ENCODE results near the gene FAM114A2. TPM values are rescaled to one million over a fixed set of nuclear protein-coding genes. Genes with fewer than 3 reads are reported as not detected.

The FAM114A2 gene
- total and polyA plus RNA-seq, 4 donors = 11.3 to 47.7 (median 28.9) TPM

DNA sequence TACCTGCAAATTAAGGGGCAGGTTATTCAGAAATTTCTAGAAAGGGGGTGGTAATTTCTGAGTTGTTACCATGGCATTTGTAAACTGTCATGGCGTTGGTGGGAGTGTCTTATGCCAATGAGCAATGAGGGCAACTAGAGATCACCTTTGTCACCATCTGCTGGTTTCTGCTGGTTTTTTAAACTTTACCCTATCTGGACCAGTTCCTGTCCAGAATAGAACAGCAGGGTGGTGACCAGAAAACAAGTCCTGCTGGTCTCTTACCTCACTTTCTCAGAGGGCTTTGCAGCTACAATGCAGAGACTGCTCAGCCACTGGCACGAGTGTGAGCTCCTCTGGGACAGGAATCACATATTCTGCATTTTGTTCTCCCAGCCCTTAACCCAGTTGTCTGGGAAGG, 51.4 kb downstream of the FAM114A2 start:
- intact Hi-C loops (cut with DNase I) = no loop called here
- H3K9me3 ChIP-seq (ENCODE audit: control insufficient read depth, low read length) = no peaks in the 10 kb centered on the region
- H3K27ac ChIP-seq (ENCODE audit: low read depth in 1 of 2, low read length in 2 of 2) = no peak overlapping the region
- DNase-seq = no peak
- H3K36me3 ChIP-seq (ENCODE audit: control insufficient read depth in 1 of 2, insufficient read depth in 2 of 2, low read length in 1 of 2) = peaks cover 0 to 1% of the 10 kb centered on the region in 2 donors
- H3K27me3 ChIP-seq (ENCODE audit: control insufficient read depth in 1 of 2, insufficient read depth in 2 of 2, low read length in 1 of 2) = no peaks in the 10 kb centered on the region
- H3K4me3 ChIP-seq (ENCODE audit: low read length in 2 of 2) = no peak overlapping the region
- WGBS, 2 donors = 81 to 87% methylated on average over 2 of the region's 2 CpGs
- no peaks in the 10 kb centered on the region for H3K4me1 ChIP-seq (ENCODE audit: control insufficient read depth in 1 of 2, insufficient read depth in 2 of 2, low read length in 2 of 2)
- no peak for ATAC-seq (ENCODE audit: low FRiP score)

DNA sequence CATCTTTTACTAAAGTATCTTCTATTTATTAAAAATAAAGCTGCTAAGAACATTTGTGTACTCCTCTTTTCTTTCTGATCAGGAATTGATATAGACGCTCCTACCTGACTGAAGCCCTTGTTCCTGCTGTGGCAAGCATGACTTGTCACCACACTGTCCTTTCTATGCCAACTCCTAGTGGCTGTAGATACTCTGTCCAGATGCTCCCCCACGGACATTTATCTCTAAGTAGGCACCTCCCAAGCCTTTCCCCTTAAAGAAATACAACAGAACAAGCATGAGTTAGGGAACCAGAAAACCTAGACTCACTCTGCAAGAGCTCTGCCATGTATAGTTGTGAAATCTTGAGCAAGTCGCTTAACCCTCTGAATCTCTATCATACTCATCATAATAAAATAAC, 53.2 kb downstream of the FAM114A2 start:
- Histone ChIP-seq H3K9me3 (ENCODE audit: control insufficient read depth, low read length) (no peaks in the 10 kb centered on the region), H3K4me1 (ENCODE audit: control insufficient read depth in 1 of 2, insufficient read depth in 2 of 2, low read length in 2 of 2) (no peaks in the 10 kb centered on the region), H3K27me3 (ENCODE audit: control insufficient read depth in 1 of 2, insufficient read depth in 2 of 2, low read length in 1 of 2) (no peaks in the 10 kb centered on the region), H3K27ac (ENCODE audit: low read depth in 1 of 2, low read length in 2 of 2) (no peak overlapping the region), H3K36me3 (ENCODE audit: control insufficient read depth in 1 of 2, insufficient read depth in 2 of 2, low read length in 1 of 2) (peaks cover 0 to 1% of the 10 kb centered on the region in 2 donors), H3K4me3 (ENCODE audit: low read length in 2 of 2) (no peak overlapping the region)
- 72 to 73% methylated on average over 3 of the region's 3 CpGs for WGBS, 2 donors
- ATAC-seq (ENCODE audit: low FRiP score) = no peak
- intact Hi-C loops (cut with DNase I) = no loop called here
- DNase-seq = no peak

DNA sequence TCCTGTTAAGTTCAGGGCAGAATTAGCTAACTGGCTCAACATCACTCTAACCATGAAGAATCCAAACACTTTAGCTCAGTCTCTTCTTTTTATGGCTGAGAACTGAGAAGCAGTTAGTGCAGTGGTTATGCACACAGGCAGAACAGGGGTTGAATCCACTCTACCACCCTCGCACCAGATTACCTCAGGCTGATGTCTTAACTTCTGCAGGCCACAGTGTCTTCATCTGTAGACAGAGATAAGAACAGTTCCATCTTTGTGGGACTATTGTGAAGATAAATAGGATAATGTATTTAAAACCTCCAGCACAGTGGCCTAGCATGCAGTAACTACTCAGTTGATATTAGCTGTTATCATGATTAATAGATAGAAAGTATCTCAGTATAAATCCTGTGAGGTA, 54.8 kb downstream of the FAM114A2 start:
- no peak overlapping the region for H3K4me3 ChIP-seq (ENCODE audit: low read length in 2 of 2)
- no peak for ATAC-seq (ENCODE audit: low FRiP score)
- H3K9me3 ChIP-seq (ENCODE audit: control insufficient read depth, low read length) = no peaks in the 10 kb centered on the region
- H3K27me3 ChIP-seq (ENCODE audit: control insufficient read depth in 1 of 2, insufficient read depth in 2 of 2, low read length in 1 of 2) = no peaks in the 10 kb centered on the region
- intact Hi-C loops (cut with DNase I) = no loop called here
- H3K36me3 ChIP-seq (ENCODE audit: control insufficient read depth in 1 of 2, insufficient read depth in 2 of 2, low read length in 1 of 2) = peaks cover 0 to 1% of the 10 kb centered on the region in 2 donors
- H3K27ac ChIP-seq (ENCODE audit: low read depth in 1 of 2, low read length in 2 of 2) = no peak overlapping the region
- no peak for DNase-seq
- 85 to 92% methylated on average over 1 of the region's 1 CpG for WGBS, 2 donors
- no peaks in the 10 kb centered on the region for H3K4me1 ChIP-seq (ENCODE audit: control insufficient read depth in 1 of 2, insufficient read depth in 2 of 2, low read length in 2 of 2)

DNA sequence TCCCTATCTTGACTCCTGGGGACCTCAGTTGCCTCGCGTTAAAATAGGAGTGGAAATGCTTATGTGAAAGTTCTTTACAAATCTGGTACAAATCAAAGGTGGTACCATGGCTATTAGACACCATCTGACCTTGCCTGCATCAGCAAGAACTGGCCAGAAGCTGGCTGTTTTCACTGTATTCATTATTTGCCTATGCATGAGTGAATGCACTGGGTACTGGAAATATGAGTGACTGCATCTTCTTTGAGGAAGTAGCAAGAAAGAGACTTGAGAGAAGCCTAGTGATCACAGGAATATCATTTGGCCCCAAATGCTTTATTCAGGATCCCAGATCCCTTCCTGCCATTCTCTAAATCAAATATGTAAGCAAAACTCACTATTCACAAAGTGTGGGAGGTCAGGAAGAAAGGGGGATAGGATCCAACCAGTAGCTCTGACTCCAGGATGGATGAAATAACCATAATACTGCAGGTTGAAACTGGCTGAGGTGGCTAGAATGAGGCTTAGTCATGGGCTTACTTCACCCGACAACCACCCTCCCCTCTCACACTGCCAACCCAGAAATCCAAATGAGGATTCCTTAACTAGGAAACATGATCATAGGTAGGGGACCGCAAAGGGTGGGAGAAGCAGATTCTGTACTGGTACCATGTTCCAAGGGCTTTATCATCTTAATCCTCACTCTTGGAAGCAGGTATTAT, 56.7 kb downstream of the FAM114A2 start:
- Histone ChIP-seq H3K4me1 (ENCODE audit: control insufficient read depth in 1 of 2, insufficient read depth in 2 of 2, low read length in 2 of 2) (no peaks in the 10 kb centered on the region), H3K36me3 (ENCODE audit: control insufficient read depth in 1 of 2, insufficient read depth in 2 of 2, low read length in 1 of 2) (peaks cover 0 to 1% of the 10 kb centered on the region in 2 donors), H3K27ac (ENCODE audit: low read depth in 1 of 2, low read length in 2 of 2) (no peak overlapping the region), H3K9me3 (ENCODE audit: control insufficient read depth, low read length) (no peaks in the 10 kb centered on the region), H3K4me3 (ENCODE audit: low read length in 2 of 2) (no peak overlapping the region), H3K27me3 (ENCODE audit: control insufficient read depth in 1 of 2, insufficient read depth in 2 of 2, low read length in 1 of 2) (no peaks in the 10 kb centered on the region)
- DNase-seq (no peak), ATAC-seq (ENCODE audit: low FRiP score) (no peak)
- intact Hi-C loops (cut with DNase I) = no loop called here
- 84 to 88% methylated on average over 4 of the region's 4 CpGs for WGBS, 2 donors

DNA sequence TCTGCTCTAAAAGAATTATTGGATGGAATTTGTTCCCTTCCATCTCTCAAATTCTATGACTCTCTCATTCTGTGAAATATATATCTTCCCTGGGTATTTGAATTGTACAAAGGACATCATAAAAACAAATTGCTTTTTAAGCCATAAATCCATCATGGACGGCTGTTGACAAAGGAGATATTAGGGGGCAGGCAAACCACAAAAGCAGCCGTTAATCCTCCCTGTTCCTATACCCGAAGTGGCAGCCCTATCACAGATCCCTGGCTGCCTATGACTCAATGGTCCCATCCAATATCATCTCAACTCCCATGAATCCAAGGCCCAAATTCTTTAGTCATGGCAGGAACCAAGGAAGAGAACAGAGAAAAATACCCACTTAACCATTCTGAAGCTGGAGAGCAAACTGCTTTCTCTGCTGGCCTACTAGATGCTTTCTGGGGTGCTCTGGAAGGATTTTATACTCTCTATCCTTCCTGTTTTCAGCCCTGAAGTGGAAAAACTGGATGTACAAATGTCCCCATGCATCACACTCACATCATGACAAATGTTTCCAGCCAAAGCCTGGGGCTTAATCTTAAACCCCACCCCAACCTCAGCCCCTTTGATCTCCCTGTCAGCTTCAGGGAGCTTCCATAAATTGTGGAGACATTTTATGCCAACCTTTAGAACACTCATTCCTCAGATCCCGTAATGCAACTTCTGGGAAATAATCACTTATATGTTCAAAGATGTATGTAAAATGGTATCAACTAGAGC, 59.5 kb downstream of the FAM114A2 start:
- WGBS, 2 donors = 69 to 75% methylated on average over 4 of the region's 4 CpGs
- no peak for ATAC-seq (ENCODE audit: low FRiP score)

DNA sequence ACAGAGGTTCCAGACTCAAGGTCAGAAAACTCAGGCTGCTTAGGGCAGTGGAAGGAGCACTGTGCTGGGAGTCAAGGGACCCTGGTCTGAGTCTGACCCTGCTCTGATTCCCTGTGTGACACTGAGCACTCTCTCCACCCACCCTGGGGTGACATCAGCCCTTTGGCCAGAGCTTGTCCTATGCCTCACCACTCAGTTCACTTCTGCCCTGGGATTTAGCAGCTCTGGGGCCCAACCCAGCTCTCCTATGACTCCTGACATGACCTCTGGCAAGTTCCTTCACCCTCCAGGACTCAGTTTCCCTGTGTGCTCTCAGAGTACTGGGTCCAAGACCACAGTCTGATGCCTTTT, 63.9 kb downstream of the FAM114A2 start:
- no peaks in the 10 kb centered on the region for H3K4me1 ChIP-seq (ENCODE audit: control insufficient read depth in 1 of 2, insufficient read depth in 2 of 2, low read length in 2 of 2)
- ATAC-seq (ENCODE audit: low FRiP score) (no peak), DNase-seq (no peak)
- H3K27ac ChIP-seq (ENCODE audit: low read depth in 1 of 2, low read length in 2 of 2) = no peak overlapping the region
- no peaks in the 10 kb centered on the region for H3K36me3 ChIP-seq (ENCODE audit: control insufficient read depth in 1 of 2, insufficient read depth in 2 of 2, low read length in 1 of 2)
- H3K9me3 ChIP-seq (ENCODE audit: control insufficient read depth, low read length) = no peaks in the 10 kb centered on the region
- intact Hi-C loops (cut with DNase I) = loop anchor here in 1 of 2 donors (10.0 kb wide), 2 partner anchors 210 to 430 kb away; no protein-coding TSS in a partner anchor
- H3K27me3 ChIP-seq (ENCODE audit: control insufficient read depth in 1 of 2, insufficient read depth in 2 of 2, low read length in 1 of 2) = no peaks in the 10 kb centered on the region
- H3K4me3 ChIP-seq (ENCODE audit: low read length in 2 of 2) = no peak overlapping the region

More for the DNA sequence above, 59.5 kb downstream of the FAM114A2 start:
- Histone ChIP-seq H3K36me3 (ENCODE audit: control insufficient read depth in 1 of 2, insufficient read depth in 2 of 2, low read length in 1 of 2) (no peaks in the 10 kb centered on the region), H3K4me1 (ENCODE audit: control insufficient read depth in 1 of 2, insufficient read depth in 2 of 2, low read length in 2 of 2) (no peaks in the 10 kb centered on the region), H3K9me3 (ENCODE audit: control insufficient read depth, low read length) (no peaks in the 10 kb centered on the region), H3K27me3 (ENCODE audit: control insufficient read depth in 1 of 2, insufficient read depth in 2 of 2, low read length in 1 of 2) (no peaks in the 10 kb centered on the region), H3K4me3 (ENCODE audit: low read length in 2 of 2) (no peak overlapping the region), H3K27ac (ENCODE audit: low read depth in 1 of 2, low read length in 2 of 2) (no peak overlapping the region)
- intact Hi-C loops (cut with DNase I) = loop anchor here in 1 of 2 donors (10.0 kb wide), 2 partner anchors 206 to 426 kb away; no protein-coding TSS in a partner anchor
- no peak for DNase-seq

DNA sequence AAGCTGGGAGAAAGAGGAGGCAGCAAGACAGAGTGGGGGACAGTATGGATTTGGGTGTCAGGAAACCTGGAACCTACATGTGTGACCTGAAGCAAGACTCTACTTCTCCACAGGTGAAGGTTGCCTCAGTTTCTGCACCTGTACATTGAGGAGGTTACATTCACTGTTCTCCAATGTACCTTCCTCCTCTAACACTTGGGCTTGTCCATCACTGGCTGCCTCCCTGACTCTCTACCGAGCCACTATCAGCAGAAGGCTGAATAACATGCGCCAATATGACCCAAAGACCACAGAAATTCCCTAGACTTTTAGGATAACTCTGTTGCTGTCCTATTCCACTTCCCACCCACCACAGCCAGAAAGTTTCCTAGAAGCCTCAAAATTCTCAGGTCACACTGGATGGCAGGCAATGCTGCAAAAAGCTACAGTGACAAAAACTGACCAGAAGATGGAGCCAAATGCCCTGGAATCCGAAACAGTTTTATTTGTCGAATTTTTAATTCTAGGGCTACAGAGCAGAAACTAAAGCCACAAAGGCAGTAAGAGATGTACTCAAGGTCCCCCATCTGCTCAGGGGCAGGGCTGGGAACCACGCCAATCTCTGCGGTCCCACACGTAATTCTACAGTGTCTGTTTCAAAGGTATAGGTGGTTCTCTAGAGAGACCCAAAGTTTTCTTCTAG, 64.4 kb downstream of the FAM114A2 start:
- ATAC-seq (ENCODE audit: low FRiP score) (no peak), DNase-seq (no peak)
- Histone ChIP-seq H3K36me3 (ENCODE audit: control insufficient read depth in 1 of 2, insufficient read depth in 2 of 2, low read length in 1 of 2) (no peaks in the 10 kb centered on the region), H3K9me3 (ENCODE audit: control insufficient read depth, low read length) (no peaks in the 10 kb centered on the region), H3K27me3 (ENCODE audit: control insufficient read depth in 1 of 2, insufficient read depth in 2 of 2, low read length in 1 of 2) (no peaks in the 10 kb centered on the region), H3K4me3 (ENCODE audit: low read length in 2 of 2) (no peak overlapping the region), H3K27ac (ENCODE audit: low read depth in 1 of 2, low read length in 2 of 2) (no peak overlapping the region), H3K4me1 (ENCODE audit: control insufficient read depth in 1 of 2, insufficient read depth in 2 of 2, low read length in 2 of 2) (no peaks in the 10 kb centered on the region)
- intact Hi-C loops (cut with DNase I) = loop anchor here in 1 of 2 donors (10.0 kb wide), 2 partner anchors 211 to 431 kb away; no protein-coding TSS in a partner anchor
- 23% methylated on average over 7 of the region's 7 CpGs for WGBS, 2 donors

DNA sequence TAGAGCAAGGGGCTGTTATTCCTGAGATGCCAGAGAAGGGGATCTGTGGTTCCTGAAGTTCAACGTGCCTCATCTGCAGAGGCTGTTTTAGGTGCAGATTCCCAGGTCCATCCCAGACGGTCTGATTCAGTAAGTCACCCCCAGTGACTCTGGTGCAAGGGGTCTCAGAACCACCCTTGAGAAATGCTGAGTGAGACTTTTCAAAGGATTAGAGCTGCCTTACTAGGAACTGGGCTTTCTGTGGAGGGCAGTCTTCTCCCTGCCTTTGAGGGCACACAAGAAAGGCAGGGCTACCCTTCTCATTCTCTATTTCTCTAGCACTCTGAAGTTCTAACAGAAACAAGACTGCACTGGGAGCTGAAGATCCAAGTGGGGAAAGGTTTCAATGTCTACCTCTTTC, 66.5 kb downstream of the FAM114A2 start:
- 67 to 78% methylated on average over 2 of the region's 2 CpGs for WGBS, 2 donors
- intact Hi-C loops (cut with DNase I) = loop anchor here in 1 of 2 donors (10.0 kb wide), 2 partner anchors 213 to 433 kb away; no protein-coding TSS in a partner anchor
- Histone ChIP-seq H3K4me3 (ENCODE audit: low read length in 2 of 2) (no peak overlapping the region), H3K9me3 (ENCODE audit: control insufficient read depth, low read length) (no peaks in the 10 kb centered on the region), H3K27ac (ENCODE audit: low read depth in 1 of 2, low read length in 2 of 2) (no peak overlapping the region), H3K36me3 (ENCODE audit: control insufficient read depth in 1 of 2, insufficient read depth in 2 of 2, low read length in 1 of 2) (no peaks in the 10 kb centered on the region), H3K4me1 (ENCODE audit: control insufficient read depth in 1 of 2, insufficient read depth in 2 of 2, low read length in 2 of 2) (no peaks in the 10 kb centered on the region), H3K27me3 (ENCODE audit: control insufficient read depth in 1 of 2, insufficient read depth in 2 of 2, low read length in 1 of 2) (no peaks in the 10 kb centered on the region)
- DNase-seq (no peak), ATAC-seq (ENCODE audit: low FRiP score) (no peak)
